Fibroblast of villous mesenchyme (primary cell): ENCODE data around the gene TTC7B. TPM values are rescaled to one million over a fixed set of nuclear protein-coding genes. Genes with fewer than 3 reads are reported as not detected.

Experiments
- DNase-seq: peaks from one replicate; pipeline ENCODE4 v3.0.0-alpha.2; 2010; ENCODE audit warnings: low read depth
- H3K4me3 ChIP-seq: 2 replicates; pipeline ENCODE4 v1.5.1; 2011; ENCODE audit warnings: low read depth, mild to moderate bottlenecking, low read length
- total RNA-seq: library from RNA; depleted of rRNA; stranded (reverse); fragments of >200 nt; gene quantifications from 2 replicates; pipeline ENCODE4 v1.2.3, GENCODE V29; 2012
- TF ChIP-seq, protein P1 (sequence below): IDR thresholded peaks from 2 replicates; pipeline ENCODE4 v1.5.1; 2012; ENCODE audit warnings: low read depth, mild to moderate bottlenecking, low read length; ENCODE audit not compliant: insufficient read depth

The TTC7B gene
- total RNA-seq, 1 donor: 16.8 TPM

DNA sequence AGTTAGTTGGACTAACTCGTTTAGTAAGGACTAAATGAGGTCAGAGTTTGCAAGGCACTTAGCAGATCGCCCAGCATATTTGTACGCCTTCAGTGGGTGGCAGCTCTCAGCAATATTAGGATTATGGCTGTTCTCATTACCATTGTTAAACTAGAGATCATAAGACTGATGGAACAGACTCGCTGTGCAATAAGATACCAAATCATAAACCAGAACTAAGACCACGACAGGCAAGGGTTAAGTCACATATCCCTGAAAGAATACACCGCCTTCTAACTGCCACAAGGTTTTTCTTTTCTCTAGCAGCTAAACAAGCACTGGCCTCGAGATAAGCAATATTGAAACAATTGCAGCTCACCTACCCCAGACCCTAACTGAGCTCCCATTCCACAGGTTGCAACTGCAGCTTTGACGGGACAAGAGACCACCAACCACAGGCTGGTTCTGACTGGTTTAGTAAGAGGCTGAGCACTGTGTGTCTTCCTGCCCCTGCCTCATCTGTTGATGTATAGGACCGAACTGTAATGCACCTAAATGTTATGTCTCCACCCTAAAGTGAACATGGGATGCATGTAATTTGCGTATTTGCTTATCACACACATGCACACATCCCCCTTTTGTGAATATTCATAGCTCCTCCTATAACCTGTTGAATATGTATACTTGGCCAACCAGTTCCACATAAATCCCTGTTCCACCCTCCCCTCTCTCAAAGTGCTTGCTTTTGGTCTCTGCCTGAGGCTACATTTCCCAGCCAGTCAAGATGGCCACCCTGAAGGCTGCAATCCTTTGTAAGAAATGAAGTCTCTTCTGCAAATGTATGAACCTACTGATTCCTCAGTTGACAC is 266.2 kb downstream of the TTC7B start:
- TF ChIP-seq, protein P1, sequence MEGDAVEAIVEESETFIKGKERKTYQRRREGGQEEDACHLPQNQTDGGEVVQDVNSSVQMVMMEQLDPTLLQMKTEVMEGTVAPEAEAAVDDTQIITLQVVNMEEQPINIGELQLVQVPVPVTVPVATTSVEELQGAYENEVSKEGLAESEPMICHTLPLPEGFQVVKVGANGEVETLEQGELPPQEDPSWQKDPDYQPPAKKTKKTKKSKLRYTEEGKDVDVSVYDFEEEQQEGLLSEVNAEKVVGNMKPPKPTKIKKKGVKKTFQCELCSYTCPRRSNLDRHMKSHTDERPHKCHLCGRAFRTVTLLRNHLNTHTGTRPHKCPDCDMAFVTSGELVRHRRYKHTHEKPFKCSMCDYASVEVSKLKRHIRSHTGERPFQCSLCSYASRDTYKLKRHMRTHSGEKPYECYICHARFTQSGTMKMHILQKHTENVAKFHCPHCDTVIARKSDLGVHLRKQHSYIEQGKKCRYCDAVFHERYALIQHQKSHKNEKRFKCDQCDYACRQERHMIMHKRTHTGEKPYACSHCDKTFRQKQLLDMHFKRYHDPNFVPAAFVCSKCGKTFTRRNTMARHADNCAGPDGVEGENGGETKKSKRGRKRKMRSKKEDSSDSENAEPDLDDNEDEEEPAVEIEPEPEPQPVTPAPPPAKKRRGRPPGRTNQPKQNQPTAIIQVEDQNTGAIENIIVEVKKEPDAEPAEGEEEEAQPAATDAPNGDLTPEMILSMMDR: no peak
- H3K4me3 ChIP-seq: no peak overlapping the region
- DNase-seq: no peak

DNA sequence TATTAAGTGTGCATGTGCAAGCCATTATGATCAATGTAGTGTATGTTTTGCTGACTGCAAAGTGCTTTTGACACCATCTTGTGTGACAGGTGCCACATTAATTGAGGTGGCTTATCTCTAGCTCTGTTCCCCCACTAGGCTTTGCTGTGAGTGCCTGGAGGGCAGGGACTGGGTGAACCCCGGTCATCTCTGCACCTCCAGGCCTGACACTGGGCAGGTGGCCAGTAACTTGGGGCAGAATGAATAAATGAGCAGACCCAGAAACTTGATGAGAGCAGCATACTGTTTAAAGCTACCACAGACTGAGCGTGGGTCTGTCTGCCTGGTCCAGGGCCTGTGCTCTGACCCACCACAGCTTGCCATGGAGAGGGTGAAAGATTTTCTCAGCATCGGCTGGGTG is 267.8 kb downstream of the TTC7B start:
- TF ChIP-seq, protein P1: no peak
- DNase-seq: no peak
- H3K4me3 ChIP-seq: no peak overlapping the region

DNA sequence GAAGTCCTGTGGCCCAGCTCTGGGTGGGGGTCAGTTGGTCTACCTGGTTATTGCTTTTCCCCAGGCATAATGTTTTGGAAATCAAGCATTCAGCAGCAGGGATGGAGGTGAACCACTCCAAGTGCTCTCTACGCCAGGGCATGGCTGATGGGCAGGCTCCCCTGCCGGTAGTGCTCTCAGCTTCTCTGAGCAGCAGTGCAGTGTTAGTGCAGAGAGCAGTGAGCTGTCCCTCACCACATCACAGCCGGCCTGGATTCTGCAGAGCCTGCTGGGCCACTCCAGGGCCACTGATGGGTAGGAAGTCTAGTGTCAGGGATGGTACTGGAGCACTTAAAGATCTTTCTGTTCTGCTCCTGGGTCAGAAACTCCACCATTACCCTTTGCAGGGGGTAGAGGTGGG is 268.3 kb downstream of the TTC7B start:
- no peak for DNase-seq
- no peak overlapping the region for H3K4me3 ChIP-seq
- TF ChIP-seq, protein P1: no peak

DNA sequence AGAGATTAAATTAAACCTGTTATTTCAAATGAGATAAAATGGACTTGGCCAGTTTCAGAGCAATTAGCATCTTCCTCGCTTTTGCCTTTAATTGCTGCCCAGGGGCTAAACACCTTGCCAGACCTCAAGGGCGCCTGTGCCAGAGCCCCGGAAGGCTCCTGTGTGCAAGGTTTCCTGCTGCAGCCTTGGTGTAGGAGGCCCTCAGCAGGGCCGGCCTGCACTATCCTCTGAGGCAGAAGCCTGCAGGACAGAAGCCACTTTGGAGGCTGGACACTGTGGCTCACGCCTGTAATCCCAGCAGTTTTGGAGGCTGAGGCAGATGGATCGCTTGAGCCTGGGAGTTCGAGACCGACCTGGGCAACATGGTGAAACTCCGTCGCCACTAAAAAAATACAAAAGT is 269.0 kb downstream of the TTC7B start:
- TF ChIP-seq, protein P1: no peak
- DNase-seq: no peak
- H3K4me3 ChIP-seq: no peak overlapping the region

DNA sequence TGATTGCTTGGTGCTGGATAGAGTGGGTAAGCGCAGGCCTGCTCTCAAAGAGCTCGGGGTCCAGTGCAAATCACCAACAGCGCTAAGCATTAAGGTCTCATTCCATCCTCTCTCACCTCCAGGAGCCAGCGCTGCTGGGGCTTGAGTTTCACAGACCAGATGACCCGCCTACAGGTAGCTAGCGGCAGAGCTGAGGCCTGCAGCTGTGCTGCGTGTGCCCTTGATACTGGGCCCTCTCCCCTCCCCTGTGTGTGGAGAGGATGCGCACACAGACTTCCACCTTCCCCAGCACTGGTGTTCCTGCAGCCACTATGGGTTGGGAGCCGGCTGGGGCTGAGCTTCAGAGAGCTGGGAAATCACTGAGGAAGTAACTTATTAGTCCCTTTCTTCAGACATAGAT is 269.5 kb downstream of the TTC7B start:
- DNase-seq: no peak
- TF ChIP-seq, protein P1: no peak
- H3K4me3 ChIP-seq: no peak overlapping the region

DNA sequence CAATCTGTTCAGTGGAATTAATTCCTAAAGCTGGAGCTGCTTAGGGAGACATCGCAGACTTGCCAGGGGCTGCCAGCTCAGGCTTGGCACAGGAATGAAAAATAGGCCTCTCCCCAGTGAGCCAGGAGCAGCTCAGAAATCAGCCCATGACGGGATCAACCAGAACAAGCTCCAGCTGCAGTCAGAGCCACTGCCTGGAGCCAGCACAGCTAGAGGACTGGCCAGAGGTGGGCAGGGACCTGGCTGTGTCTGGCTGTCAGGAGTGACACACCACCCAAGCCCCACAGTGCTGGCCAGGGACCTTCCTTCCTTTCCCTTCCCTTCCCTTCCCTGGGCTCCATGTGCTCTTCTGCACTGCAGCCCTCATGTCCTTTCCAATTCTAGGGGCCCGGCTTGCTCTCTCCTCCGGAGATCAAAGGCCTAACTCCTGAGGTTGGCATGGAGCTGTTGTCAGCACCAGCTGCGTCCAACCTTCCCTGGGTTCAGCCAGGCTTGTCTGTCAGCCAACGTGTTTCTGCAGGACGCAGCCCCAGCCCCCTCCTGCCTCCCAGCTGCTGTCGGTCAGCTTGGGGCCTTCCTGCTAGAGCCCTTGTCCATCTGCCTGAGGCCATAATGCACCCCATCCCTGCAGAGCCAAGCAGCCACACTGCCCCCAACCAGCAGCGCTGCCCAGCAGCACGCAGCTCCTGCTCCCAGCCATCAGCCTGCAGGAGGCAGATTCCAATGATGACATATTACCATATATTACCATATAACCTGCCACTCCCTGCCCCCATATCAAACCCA is 270.1 kb downstream of the TTC7B start:
- H3K4me3 ChIP-seq: no peak overlapping the region
- TF ChIP-seq, protein P1: no peak
- DNase-seq: no peak
